SKM-1 (cell line): ENCODE data around the gene CDK5R1.
"Not testable (repeated sequence)": the region's sequence is repeated elsewhere in the genome, so short reads cannot be mapped to it uniquely, and the experiment has no call there.

Experiments
- DNase-seq: peaks from one replicate; lab custom pipeline; 2025; ENCODE audit not compliant: unreplicated experiment; lab: John Stamatoyannopoulos, UW

Gene CDK5R1

DNA sequence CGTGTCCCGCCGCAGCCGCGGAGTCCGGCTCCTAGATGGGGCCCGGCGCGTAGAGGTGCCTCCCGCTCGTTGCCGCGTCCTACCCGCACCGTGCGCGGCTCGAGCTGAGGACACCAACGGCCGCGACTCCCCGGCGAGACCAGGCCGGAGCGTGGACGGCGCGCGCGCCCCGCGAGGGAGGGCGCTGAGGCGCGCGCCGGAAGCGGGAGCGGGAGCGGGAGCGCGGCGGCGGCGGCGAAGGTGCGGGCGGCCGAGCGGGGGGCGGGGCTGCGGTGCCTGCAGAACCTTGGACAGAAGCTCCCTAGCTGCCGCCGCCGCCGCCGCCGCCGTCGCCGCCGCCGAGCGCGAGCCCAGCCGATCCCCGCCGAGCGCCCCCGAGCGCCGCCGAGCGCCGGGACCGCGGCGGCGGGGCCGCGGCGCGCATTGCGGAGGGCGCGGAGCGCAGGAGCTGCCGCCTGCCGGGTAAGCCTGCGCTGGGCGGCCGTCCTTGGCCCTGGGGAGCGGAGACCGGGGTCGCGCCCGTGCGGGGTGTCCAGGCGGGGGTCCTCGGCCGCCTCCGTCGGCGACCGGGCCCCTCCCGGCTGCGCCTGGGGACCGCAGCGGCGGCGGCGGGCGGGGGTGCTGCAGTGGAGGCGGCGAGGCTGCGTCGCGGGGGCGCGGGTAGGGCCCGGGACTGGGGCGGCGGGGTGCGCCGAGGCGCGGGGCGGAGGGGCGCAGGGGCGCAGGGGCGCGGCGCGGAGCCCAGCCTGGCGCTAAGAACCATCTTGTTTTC, at the start of gene CDK5R1:
TSS of gene CDK5R1 (plus strand) at position 293 of the 772 bp plus-strand sequence. CDS start 628 bp downstream, outside the sequence.
- no peak for DNase-seq

GRCh38 chr17:32440722-32441121, 46.1 kb upstream of the CDK5R1 start:
- no peak for DNase-seq

GRCh38 chr17:32441886-32442285, 44.9 kb upstream of the CDK5R1 start:
- no peak for DNase-seq

- no peak for DNase-seq
Measured at GRCh38 chr17:32443827-32444300, 42.9 kb upstream of the CDK5R1 start.

DNA sequence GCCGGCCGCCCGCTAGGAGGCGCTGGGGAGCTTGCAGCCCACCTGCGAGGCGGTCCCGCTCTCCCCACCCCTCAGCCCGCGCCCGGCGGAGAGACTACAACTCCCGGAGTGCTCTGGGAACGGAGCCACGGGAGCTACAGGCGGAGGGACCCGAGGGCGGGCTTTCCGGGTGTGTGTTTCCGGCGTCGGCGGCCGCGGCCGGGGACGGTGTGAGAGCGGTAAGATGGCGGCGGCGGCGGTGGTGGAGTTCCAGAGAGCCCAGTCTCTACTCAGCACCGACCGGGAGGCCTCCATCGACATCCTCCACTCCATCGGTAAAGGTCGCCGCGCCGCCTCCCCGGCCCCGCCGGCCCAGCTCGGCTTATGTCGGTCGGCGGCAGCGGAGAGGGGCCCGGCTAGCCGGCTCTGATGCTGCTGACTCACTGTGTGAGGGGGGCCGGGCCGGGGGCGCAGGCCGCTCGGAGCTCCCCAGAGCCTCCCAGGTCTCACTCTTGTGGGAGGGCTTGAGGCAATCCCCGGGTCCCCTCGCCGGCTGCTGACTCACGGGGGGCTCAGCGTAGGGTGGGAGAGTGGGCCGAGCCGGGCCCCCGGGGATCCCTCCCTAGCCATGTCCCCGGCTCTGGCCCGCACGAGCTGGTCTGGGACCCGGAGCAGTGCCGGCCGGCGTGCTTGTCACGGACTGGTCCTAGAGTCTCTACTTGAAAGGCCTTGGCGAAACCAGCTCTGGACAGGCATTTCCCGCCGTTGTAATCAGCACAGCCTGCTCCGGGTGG, 42.3 kb upstream of the CDK5R1 start, which contains the start of gene PSMD11:
TSS of gene PSMD11 (plus strand) at position 210 of the 773 bp plus-strand sequence. CDS start at position 224, 14 bp downstream.
- DNase-seq: peak; percentile 86

- DNase-seq: no peak
Measured at GRCh38 chr17:32445074-32445415, 41.7 kb upstream of the CDK5R1 start.

- DNase-seq: no peak
Measured at GRCh38 chr17:32445497-32445896, 41.3 kb upstream of the CDK5R1 start.

DNA sequence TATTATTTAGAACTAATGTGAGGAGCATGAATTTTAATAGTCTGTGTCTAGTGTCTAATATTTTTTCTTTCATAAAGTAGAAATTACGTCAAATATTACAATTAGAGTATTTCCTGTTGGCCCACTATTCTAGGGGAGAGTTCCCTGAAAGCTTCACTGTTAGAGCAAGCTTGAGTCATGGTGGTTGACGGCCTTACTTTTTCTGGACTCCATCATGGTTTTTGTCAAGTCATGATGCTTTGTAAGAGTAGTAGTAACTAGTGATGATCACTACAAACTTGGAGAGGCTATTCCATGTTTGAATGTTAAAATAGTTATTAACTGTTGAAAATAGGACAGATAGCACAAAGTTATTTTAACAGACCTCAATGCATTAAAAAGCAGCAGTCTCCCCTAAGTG, 40.8 kb upstream of the CDK5R1 start:
- no peak for DNase-seq

DNA sequence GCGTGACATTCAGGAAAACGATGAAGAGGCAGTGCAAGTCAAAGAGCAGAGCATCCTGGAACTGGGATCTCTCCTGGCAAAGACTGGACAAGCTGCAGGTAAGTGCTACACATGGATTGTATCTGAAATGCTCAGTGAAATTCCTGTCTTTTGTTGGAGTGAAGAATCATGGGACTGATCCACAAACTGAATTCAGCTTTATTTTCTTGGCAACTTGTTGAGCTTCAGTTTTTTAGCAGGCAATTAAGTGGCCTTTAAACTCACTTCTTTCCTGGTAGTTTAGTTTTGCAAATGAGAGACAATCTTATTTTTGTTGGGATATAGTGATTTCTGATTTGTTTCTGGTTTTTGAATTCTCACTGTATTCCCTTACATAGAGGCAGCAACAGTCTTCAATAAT, 39.8 kb upstream of the CDK5R1 start:
- no peak for DNase-seq

DNA sequence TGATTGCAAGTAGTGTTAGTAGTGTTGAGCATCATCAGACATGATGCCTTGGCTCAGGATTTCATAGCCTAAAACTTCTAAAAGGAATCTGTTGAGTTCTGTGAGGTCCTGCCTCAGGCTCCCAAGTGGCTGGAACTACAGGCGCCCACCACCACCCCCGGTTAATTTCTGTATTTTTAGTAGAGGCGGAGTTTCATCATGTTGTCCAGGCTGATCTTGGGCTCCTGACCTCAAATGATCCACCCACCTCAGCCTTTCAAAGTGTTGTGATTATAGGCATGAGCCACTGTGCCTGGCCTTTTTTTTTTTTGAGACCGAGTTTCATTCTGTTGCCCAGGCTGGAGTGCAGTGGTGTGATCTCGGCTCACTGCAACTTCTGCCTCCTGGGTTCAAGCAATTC, 36.8 kb upstream of the CDK5R1 start:
- DNase-seq: no peak

- DNase-seq: not testable (repeated sequence)
Measured at GRCh38 chr17:32450379-32450778, 36.4 kb upstream of the CDK5R1 start.

GRCh38 chr17:32451879-32452278, 34.9 kb upstream of the CDK5R1 start:
- no peak for DNase-seq

- DNase-seq: no peak
Measured at GRCh38 chr17:32452281-32452680, 34.5 kb upstream of the CDK5R1 start.

GRCh38 chr17:32453370-32453769, 33.4 kb upstream of the CDK5R1 start:
- DNase-seq: no peak

DNA sequence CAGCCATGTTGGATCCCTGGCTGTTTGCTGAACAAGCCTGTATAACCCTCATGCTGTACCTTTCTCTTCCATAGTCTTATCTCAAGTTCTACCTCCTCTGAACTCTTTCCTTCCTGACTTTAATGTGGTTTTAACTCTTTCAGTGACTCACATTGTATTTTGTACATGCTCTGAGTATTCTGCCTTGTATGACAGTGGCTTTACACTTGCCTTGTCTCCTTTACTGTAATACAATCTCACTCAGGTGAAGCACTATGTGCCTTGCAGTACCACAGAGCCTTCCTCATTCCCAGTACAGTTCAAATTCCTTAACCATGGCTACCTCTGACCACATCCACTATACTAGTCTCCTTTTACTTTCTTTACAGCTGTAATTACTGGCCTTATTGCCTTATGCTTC, 28.4 kb upstream of the CDK5R1 start:
- no peak for DNase-seq

DNA sequence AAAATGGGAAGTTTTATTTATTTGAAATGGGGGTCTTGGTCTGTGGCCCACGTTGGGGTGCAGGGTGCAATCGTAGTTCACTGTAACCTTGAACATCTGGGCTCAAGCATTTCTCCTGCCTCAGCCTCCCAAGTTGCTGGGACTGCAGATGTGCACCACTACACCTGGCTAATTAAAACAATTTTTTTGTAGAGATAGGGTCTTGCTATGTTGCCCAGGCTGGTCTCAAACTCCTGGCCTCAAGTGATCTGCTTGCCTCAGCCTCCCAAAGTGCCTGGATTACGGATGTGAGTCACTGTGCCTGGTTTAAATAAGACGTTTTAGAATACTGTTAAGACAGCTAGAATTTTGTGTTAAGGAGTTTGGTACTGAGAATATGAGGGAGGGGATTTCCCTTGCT, 26.7 kb upstream of the CDK5R1 start:
- no peak for DNase-seq

DNA sequence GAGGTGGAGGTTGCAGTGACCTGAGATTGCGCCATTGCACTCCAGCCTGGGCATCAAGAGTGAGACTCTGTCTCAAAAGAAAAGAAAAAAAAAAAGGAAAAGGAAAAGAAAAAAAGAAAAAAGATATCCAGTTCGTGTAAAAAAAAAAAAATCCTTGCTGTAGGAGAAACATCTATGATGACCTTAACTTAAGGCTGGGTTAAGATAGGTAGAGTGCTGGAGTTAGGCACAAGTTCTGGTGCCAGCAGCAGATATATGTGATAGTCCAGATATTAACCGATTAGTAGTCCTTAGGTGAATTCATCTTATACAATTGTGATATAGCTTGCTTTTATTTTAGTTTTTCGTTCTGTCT, 25.3 kb upstream of the CDK5R1 start:
- DNase-seq: no peak

- DNase-seq: peak; percentile 51
Measured at GRCh38 chr17:32461853-32462617, 24.8 kb upstream of the CDK5R1 start.

GRCh38 chr17:32463304-32463703, 23.5 kb upstream of the CDK5R1 start:
- no peak for DNase-seq

GRCh38 chr17:32464374-32464773, 22.4 kb upstream of the CDK5R1 start:
- DNase-seq: no peak

DNA sequence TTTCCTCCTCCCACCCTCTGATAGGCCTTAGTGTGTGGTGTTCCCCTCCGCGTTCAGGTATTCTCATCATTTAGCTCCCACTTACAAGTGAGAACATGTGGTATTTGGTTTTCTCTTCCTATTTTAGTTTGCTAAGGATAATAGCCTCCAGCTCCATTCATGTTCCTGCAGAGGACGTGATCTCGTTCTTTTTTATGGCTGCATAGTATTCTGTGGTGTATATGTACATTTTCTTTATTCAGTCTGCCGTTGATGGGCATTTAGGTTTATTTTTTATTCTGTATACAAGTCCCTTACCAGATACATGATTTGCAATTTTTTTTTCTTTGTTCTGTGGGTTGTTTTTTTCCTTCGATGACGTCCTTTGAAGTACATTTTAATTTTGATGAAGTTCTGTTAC, 18.8 kb upstream of the CDK5R1 start:
- DNase-seq: no peak
